ENCODE measurements around the gene NSMCE1.
A peak's percentile ranks its signal among the peaks of the same experiment; 100 is the strongest.

The NSMCE1 gene, protein sequence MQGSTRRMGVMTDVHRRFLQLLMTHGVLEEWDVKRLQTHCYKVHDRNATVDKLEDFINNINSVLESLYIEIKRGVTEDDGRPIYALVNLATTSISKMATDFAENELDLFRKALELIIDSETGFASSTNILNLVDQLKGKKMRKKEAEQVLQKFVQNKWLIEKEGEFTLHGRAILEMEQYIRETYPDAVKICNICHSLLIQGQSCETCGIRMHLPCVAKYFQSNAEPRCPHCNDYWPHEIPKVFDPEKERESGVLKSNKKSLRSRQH

DNA sequence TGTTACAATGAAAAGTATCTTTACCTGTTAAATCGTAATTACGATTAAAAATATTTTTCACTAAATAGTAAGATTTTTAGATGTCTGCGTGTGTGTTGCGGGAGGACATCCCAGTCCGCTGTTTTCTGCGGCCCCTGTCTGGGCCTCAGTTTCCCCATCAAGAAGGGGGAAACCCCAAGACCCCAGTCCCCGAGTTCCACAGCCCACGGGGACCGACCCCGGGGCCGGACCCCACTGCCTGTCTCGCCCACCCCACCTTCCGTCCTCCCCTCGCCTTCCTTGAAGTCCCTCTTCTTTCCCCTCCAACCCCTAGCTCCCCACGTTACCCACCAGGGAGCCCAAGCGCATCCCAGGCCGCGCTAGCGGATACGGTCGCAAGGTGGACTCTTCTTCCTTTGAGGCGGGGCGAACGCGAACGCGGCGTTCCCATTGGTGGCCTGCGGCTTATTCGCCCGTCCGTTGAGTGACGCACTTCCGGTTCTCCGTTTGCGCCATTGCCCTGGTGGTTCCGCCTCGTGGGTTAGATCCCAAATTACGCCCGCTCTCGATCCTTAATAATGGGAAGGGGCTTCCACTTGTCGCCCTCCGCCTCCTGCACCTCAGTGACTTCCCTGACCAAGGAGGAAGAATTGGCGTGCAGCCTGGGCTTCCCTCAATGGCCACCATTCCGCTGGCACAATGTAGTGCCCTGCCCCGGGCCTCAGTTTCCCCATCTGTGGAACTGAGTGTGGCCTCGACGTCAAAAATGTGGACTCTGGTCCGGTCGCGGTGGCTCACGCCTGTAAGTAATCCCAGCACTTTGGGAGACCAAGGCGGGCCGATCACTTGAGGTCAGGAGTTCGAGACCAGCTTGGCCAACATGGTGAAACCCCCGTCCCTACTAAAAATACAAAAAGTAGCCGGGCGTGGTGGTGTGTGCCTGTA, at the start of gene NSMCE1:
NSMCE1 (minus strand) TSS at position 397 of the 924 bp plus-strand sequence. CDS start 11,202 bp downstream, outside the sequence.
- peak; percentile 99 for ATAC-seq
- no peak for TF ChIP-seq BACH2 (CRISPR knock-in tag; IDR thresholded peaks at IDR 0.05; ENCODE audit: borderline replicate concordance)
- 0 out of 2 replicates have a peak, but pooled peaks have one; percentile 17 for TF ChIP-seq CSDC2 (CRISPR knock-in tag; IDR thresholded peaks at IDR 0.05)
- TF ChIP-seq, protein P1, sequence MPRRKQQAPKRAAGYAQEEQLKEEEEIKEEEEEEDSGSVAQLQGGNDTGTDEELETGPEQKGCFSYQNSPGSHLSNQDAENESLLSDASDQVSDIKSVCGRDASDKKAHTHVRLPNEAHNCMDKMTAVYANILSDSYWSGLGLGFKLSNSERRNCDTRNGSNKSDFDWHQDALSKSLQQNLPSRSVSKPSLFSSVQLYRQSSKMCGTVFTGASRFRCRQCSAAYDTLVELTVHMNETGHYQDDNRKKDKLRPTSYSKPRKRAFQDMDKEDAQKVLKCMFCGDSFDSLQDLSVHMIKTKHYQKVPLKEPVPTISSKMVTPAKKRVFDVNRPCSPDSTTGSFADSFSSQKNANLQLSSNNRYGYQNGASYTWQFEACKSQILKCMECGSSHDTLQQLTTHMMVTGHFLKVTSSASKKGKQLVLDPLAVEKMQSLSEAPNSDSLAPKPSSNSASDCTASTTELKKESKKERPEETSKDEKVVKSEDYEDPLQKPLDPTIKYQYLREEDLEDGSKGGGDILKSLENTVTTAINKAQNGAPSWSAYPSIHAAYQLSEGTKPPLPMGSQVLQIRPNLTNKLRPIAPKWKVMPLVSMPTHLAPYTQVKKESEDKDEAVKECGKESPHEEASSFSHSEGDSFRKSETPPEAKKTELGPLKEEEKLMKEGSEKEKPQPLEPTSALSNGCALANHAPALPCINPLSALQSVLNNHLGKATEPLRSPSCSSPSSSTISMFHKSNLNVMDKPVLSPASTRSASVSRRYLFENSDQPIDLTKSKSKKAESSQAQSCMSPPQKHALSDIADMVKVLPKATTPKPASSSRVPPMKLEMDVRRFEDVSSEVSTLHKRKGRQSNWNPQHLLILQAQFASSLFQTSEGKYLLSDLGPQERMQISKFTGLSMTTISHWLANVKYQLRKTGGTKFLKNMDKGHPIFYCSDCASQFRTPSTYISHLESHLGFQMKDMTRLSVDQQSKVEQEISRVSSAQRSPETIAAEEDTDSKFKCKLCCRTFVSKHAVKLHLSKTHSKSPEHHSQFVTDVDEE (CRISPR knock-in tag; IDR thresholded peaks at IDR 0.05): peak; percentile 32; the same call in 1 of the 2 replicates
- TF ChIP-seq GLIS3 (CRISPR knock-in tag; IDR thresholded peaks at IDR 0.05): peak; percentile 78; the same call in 1 of the 2 replicates
- TF ChIP-seq ARNTL (CRISPR knock-in tag; IDR thresholded peaks at IDR 0.05; ENCODE audit: borderline replicate concordance, low read depth): no peak
- TF ChIP-seq, protein P2, sequence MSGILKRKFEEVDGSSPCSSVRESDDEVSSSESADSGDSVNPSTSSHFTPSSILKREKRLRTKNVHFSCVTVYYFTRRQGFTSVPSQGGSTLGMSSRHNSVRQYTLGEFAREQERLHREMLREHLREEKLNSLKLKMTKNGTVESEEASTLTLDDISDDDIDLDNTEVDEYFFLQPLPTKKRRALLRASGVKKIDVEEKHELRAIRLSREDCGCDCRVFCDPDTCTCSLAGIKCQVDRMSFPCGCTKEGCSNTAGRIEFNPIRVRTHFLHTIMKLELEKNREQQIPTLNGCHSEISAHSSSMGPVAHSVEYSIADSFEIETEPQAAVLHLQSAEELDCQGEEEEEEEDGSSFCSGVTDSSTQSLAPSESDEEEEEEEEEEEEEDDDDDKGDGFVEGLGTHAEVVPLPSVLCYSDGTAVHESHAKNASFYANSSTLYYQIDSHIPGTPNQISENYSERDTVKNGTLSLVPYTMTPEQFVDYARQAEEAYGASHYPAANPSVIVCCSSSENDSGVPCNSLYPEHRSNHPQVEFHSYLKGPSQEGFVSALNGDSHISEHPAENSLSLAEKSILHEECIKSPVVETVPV (CRISPR knock-in tag; IDR thresholded peaks at IDR 0.05): 0 out of 2 replicates have a peak, but pooled peaks have one; percentile 47
- TF ChIP-seq ZNF70 (CRISPR knock-in tag; IDR thresholded peaks at IDR 0.05): 0 out of 2 replicates have a peak, but pooled peaks have one; percentile 6
- no peak for TF ChIP-seq TCF4 (CRISPR knock-in tag; IDR thresholded peaks at IDR 0.05; ENCODE audit: borderline replicate concordance)
- no peak for TF ChIP-seq TOX (CRISPR knock-in tag; IDR thresholded peaks at IDR 0.05; ENCODE audit: borderline replicate concordance)
- no peak for TF ChIP-seq RARB (CRISPR knock-in tag; IDR thresholded peaks at IDR 0.05)

DNA sequence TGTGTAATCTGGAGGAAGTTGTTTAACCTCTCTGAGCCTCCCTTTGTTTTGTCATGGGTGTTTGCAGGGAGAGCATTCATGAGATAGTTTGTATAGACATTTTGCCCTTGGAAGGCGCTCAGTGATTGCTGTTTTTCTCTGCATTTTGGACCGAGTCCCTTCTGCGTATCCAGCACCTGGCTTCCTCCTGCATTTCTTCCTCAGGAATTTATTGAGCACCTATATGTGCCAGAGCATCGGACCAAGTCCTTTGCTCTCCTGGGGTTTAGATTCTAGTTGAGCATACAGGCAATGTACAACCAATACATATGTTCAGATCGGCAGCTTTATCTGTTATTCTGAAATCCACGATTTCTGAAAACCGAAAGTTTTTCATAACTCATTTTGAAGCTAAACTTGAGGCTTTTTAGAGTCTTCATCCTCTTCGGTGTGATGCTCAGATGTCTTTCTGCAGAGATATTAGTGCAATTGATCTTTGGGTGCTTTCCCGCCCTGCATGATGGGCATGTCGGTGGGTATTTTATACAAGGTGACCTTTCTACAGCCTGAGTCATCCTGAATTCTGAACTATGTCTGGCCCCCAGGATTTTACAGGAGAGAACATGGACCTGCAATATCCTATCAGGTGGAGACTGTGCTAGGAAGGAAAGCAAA, 49.3 kb upstream of the NSMCE1 start:
- ATAC-seq: no peak
- TF ChIP-seq OSR1 (CRISPR knock-in tag; IDR thresholded peaks at IDR 0.05): no peak
- no peak for TF ChIP-seq ARNTL (CRISPR knock-in tag; IDR thresholded peaks at IDR 0.05; ENCODE audit: borderline replicate concordance, low read depth)
- no peak for TF ChIP-seq ZNF8 (CRISPR knock-in tag; IDR thresholded peaks at IDR 0.05)
- no peak for TF ChIP-seq ISL1 (CRISPR knock-in tag; IDR thresholded peaks at IDR 0.05)

DNA sequence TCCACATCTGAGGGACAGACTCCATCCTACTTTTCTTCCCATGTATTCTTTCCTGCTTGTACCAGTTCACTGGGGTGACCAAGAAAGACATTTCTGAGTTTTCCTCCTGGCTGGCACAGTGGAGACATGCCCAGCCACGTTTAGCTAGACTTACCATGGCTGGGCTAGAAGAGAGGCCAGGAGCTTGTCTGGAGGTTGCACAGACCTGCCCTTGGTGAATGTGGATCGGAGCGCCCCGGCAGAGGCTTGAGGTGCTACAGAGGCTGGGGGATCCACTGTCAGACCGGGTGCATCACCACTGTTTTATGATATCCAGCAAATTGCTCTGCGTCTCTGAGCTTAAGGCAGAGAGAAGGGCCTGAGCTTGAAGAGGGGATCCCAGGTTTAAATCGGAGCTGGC, 48.7 kb upstream of the NSMCE1 start:
- TF ChIP-seq, protein P3, sequence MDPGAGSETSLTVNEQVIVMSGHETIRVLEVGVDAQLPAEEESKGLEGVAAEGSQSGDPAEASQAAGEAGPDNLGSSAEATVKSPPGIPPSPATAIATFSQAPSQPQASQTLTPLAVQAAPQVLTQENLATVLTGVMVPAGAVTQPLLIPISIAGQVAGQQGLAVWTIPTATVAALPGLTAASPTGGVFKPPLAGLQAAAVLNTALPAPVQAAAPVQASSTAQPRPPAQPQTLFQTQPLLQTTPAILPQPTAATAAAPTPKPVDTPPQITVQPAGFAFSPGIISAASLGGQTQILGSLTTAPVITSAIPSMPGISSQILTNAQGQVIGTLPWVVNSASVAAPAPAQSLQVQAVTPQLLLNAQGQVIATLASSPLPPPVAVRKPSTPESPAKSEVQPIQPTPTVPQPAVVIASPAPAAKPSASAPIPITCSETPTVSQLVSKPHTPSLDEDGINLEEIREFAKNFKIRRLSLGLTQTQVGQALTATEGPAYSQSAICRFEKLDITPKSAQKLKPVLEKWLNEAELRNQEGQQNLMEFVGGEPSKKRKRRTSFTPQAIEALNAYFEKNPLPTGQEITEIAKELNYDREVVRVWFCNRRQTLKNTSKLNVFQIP (CRISPR knock-in tag; IDR thresholded peaks at IDR 0.05; ENCODE audit: borderline replicate concordance, low read depth): no peak
- TF ChIP-seq ESRRG (CRISPR knock-in tag; IDR thresholded peaks at IDR 0.05): no peak
- ATAC-seq: no peak

DNA sequence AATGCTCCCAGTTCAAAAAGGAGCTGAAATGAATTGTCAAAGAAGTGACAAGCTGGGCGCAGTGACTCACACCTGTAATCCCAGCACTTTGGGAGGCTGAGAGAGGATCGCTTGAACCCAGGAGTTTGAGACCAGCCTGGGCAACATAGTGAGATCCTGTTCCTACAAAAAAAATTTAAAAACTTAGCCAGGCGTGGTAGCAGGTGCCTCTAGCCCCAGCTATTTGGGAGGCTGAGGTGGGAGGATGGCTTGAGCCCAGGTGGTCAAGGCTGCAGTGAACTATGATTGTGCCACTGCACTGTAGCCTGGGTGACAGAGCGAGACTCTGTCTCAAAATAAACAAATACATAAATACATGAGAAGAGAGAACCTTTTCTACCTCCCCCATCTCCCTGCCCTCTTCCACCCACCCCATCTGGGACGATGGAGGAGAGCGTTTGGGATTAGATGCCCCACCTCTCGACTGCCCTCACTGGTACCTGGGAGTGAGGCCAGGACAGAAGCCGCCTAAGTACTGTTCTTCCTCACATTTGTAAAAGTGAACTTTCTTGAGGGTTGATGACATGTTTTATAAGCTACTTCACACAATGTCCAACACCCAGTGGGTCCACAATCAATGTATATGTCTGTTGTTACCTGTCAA, 47.6 kb upstream of the NSMCE1 start:
- no peak for ATAC-seq
- TF ChIP-seq, protein P3 (CRISPR knock-in tag; IDR thresholded peaks at IDR 0.05; ENCODE audit: borderline replicate concordance, low read depth): no peak
- no peak for TF ChIP-seq ARNTL (CRISPR knock-in tag; IDR thresholded peaks at IDR 0.05; ENCODE audit: borderline replicate concordance, low read depth)
- no peak for TF ChIP-seq ZNF70 (CRISPR knock-in tag; IDR thresholded peaks at IDR 0.05)
- TF ChIP-seq ESRRG (CRISPR knock-in tag; IDR thresholded peaks at IDR 0.05): no peak
- no peak for TF ChIP-seq ZFP3 (CRISPR knock-in tag; IDR thresholded peaks at IDR 0.05)
- TF ChIP-seq ISL1 (CRISPR knock-in tag; IDR thresholded peaks at IDR 0.05): no peak
- no peak for TF ChIP-seq OSR1 (CRISPR knock-in tag; IDR thresholded peaks at IDR 0.05)
- TF ChIP-seq SNAI2 (CRISPR knock-in tag; IDR thresholded peaks at IDR 0.05): no peak
- TF ChIP-seq, protein P4, sequence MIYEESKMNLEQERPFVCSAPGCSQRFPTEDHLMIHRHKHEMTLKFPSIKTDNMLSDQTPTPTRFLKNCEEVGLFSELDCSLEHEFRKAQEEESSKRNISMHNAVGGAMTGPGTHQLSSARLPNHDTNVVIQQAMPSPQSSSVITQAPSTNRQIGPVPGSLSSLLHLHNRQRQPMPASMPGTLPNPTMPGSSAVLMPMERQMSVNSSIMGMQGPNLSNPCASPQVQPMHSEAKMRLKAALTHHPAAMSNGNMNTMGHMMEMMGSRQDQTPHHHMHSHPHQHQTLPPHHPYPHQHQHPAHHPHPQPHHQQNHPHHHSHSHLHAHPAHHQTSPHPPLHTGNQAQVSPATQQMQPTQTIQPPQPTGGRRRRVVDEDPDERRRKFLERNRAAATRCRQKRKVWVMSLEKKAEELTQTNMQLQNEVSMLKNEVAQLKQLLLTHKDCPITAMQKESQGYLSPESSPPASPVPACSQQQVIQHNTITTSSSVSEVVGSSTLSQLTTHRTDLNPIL (CRISPR knock-in tag; IDR thresholded peaks at IDR 0.05; ENCODE audit: low read depth): no peak
- no peak for TF ChIP-seq RARB (CRISPR knock-in tag; IDR thresholded peaks at IDR 0.05)
- TF ChIP-seq, protein P2 (CRISPR knock-in tag; IDR thresholded peaks at IDR 0.05): no peak
- no peak for TF ChIP-seq BACH2 (CRISPR knock-in tag; IDR thresholded peaks at IDR 0.05; ENCODE audit: borderline replicate concordance)
- no peak for TF ChIP-seq PPARA (CRISPR knock-in tag; IDR thresholded peaks at IDR 0.05; ENCODE audit: borderline replicate concordance)

Measured in SK-N-SH treated with all-trans-retinoic acid at 6 μM for 48 hours (cell line).